Hepatocyte (in vitro differentiated cells): ENCODE results near the gene ZNF431. TPM values are rescaled to one million over a fixed set of nuclear protein-coding genes. Genes with fewer than 3 reads are reported as not detected.
"Not testable (repeated sequence)": the region's sequence is repeated elsewhere in the genome, so short reads cannot be mapped to it uniquely, and the experiment has no call there.

ENCODE experiments used
- DNase-seq: peaks from one replicate; pipeline ENCODE4 v3.0.0-alpha.2; 2016; ENCODE audit warnings: low spot score
- H2AFZ ChIP-seq: fragments of 200-600 bp; sonication (generic); 2 replicates; pipeline ENCODE4 v1.6.0; 2016; ENCODE audit warnings: antibody characterized with exemption, mild to moderate bottlenecking
- H3K27ac ChIP-seq: fragments of 200-600 bp; sonication (generic); 2 replicates; pipeline ENCODE4 v1.5.1; 2016; ENCODE audit warnings: mild to moderate bottlenecking
- H3K27me3 ChIP-seq: fragments of 200-600 bp; sonication (generic); 2 replicates; pipeline ENCODE4 v1.6.1; 2016
- H3K36me3 ChIP-seq: fragments of 200-600 bp; sonication (generic); replicated peaks from 2 replicates; pipeline ENCODE4 v1.5.1; 2016; ENCODE audit warnings: low read depth; ENCODE audit not compliant: insufficient read depth
- H3K4me1 ChIP-seq: fragments of 200-600 bp; sonication (generic); 2 replicates; pipeline ENCODE4 v1.5.1; 2016; ENCODE audit warnings: mild to moderate bottlenecking, moderate library complexity; ENCODE audit not compliant: insufficient read depth
- H3K4me2 ChIP-seq: fragments of 200-600 bp; sonication (generic); 2 replicates; pipeline ENCODE4 v1.6.0; 2016
- H3K4me3 ChIP-seq: fragments of 200-600 bp; sonication (generic); 2 replicates; pipeline ENCODE4 v1.5.1; 2016; ENCODE audit warnings: mild to moderate bottlenecking
- H3K79me2 ChIP-seq: fragments of 200-600 bp; sonication (generic); 2 replicates; pipeline ENCODE4 v1.6.0; 2017; ENCODE audit warnings: mild to moderate bottlenecking
- H3K9me2 ChIP-seq: fragments of 200-600 bp; sonication (generic); replicated peaks from 2 replicates; pipeline ENCODE4 v1.6.0; 2017; ENCODE audit warnings: mild to moderate bottlenecking; ENCODE audit not compliant: insufficient read depth
- H3K9me3 ChIP-seq: fragments of 200-600 bp; sonication (generic); 2 replicates; pipeline ENCODE4 v1.5.1; 2016; ENCODE audit warnings: low read depth, mild to moderate bottlenecking
- H4K20me1 ChIP-seq: fragments of 200-600 bp; sonication (generic); 2 replicates; pipeline ENCODE4 v1.6.0; 2016; ENCODE audit warnings: mild to moderate bottlenecking; ENCODE audit not compliant: insufficient read depth, poor library complexity, severe bottlenecking
- CTCF ChIP-seq: fragments of 200-600 bp; sonication (generic); IDR thresholded peaks from 2 replicates; pipeline ENCODE4 v1.5.1; 2016; ENCODE audit warnings: antibody characterized with exemption, mild to moderate bottlenecking; ENCODE audit not compliant: poor library complexity
- EZH2 ChIP-seq: fragments of 200-600 bp; sonication (generic); IDR thresholded peaks from 2 replicates; pipeline ENCODE4 v1.6.1; 2016; ENCODE audit warnings: antibody characterized with exemption, mild to moderate bottlenecking, borderline replicate concordance
- EZH2phosphoT487 ChIP-seq: fragments of 200-600 bp; sonication (generic); IDR thresholded peaks from one replicate; pipeline ENCODE4 v1.6.1; 2018; ENCODE audit warnings: antibody characterized with exemption, mild to moderate bottlenecking, low read depth, moderate library complexity; ENCODE audit not compliant: unreplicated experiment, severe bottlenecking
- WGBS: methylation state at CpG from one replicate; pipeline ENCODE4 v1.1.6; 2016; ENCODE audit warnings: low lambda C conversion rate; ENCODE audit errors: missing lambda C conversion rate; 5-methylcytosine and 5-hydroxymethylcytosine counted together
- polyA plus RNA-seq: library from polyadenylated mRNA; unstranded; fragments of >200 nt; fragmentation: Nextera tagmentation; extraction: Ambion mirVana; gene quantifications from 2 replicates; pipeline ENCODE4 v1.2.1, GENCODE V29; 2016
- total RNA-seq: library from RNA; depleted of rRNA; stranded (reverse); fragments of >200 nt; gene quantifications from 2 replicates; pipeline ENCODE4 v1.2.3, GENCODE V29; 2014

Gene ZNF431
- total and polyA plus RNA-seq, 2 experiments from 2014 or later: 8.8 to 11.4 TPM

GRCh38 chr19:21202865-21203494 is 61.1 kb downstream of the ZNF431 start:
- TF ChIP-seq EZH2: no peak
- TF ChIP-seq CTCF: peak; percentile 45
- H3K9me3 ChIP-seq: no peaks in the 10 kb centered on the region
- DNase-seq: peak; percentile 25
- peaks cover 4% of the 10 kb centered on the region for H3K4me1 ChIP-seq
- no peaks in the 10 kb centered on the region for H4K20me1 ChIP-seq
- no peak overlapping the region for H3K4me2 ChIP-seq
- H3K79me2 ChIP-seq: no peaks in the 10 kb centered on the region
- no peak overlapping the region for H2AFZ ChIP-seq
- 48% methylated on average over 9 of the region's 9 CpGs for WGBS
- no peaks in the 10 kb centered on the region for H3K9me2 ChIP-seq
- H3K27ac ChIP-seq: no peak overlapping the region
- H3K36me3 ChIP-seq: no peaks in the 10 kb centered on the region
- no peaks in the 10 kb centered on the region for H3K27me3 ChIP-seq
- H3K4me3 ChIP-seq: no peak overlapping the region

DNA sequence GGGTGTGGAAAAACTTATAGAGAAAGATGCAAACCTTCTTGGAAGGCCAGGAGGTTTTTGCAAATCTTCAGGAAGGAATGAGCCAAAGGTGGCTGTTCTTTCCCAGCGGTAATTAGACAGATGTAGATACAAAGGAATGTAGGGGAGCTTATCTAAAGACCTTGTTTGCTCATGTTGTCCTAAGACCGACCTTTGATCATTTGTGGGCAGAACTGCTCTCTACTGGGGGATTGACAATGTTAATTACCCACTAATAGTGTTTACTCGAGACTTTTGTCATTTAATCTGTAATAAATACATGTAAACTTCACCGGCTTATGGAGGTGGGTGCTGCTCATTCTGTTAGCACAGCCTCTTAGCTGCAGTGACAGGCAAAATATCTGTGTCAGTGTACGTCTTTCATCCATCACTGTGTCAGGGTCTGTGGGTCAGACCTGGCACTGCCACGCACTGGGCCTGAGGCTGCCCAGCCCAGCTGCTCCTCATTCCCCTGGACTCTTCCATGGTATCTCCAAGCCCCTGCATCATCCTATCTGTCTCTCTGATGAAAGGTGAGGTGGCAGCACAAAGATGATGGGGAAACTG is 68.3 kb downstream of the ZNF431 start:
- Histone ChIP-seq H3K79me2 (no peaks in the 10 kb centered on the region), H3K4me1 (no peaks in the 10 kb centered on the region), H3K4me3 (no peak overlapping the region), H3K9me2 (no peaks in the 10 kb centered on the region), H3K27me3 (no peaks in the 10 kb centered on the region), H3K36me3 (no peaks in the 10 kb centered on the region), H4K20me1 (no peaks in the 10 kb centered on the region), H3K9me3 (no peaks in the 10 kb centered on the region), H3K4me2 (no peak overlapping the region), H2AFZ (no peak overlapping the region), H3K27ac (peak overlapping the region; percentile 15)
- TF ChIP-seq EZH2: no peak
- no peak for TF ChIP-seq CTCF
- TF ChIP-seq EZH2phosphoT487: no peak
- WGBS: 17% methylated on average over 6 of the region's 6 CpGs
- peak; percentile 40 for DNase-seq

DNA sequence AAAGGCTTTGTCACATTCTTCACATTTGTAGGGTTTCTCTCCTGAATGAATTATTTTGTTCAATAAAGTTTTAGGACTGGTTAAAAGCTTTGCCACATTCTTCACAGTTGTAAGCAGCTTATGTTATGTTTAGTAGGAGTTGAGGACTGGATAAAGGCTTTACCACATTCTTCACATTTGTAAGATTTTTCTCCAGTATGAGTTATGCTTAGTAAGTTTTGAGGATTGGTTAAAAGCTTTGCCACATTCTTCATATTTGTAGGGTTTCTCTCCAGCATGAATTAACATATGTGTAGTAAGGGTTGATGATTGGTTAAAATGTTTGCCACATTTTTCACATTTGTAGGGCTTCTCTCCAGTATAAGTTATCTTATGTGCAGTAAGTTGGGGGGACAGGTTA is 79.9 kb downstream of the ZNF431 start:
- no peaks in the 10 kb centered on the region for H3K9me2 ChIP-seq
- H3K27ac ChIP-seq: no peak overlapping the region
- no peak for DNase-seq
- no peaks in the 10 kb centered on the region for H3K36me3 ChIP-seq
- no peaks in the 10 kb centered on the region for H3K9me3 ChIP-seq
- no peak overlapping the region for H2AFZ ChIP-seq
- H4K20me1 ChIP-seq: no peaks in the 10 kb centered on the region
- no peak overlapping the region for H3K4me3 ChIP-seq
- TF ChIP-seq EZH2: no peak
- no peaks in the 10 kb centered on the region for H3K79me2 ChIP-seq
- H3K4me1 ChIP-seq: no peaks in the 10 kb centered on the region
- H3K4me2 ChIP-seq: no peak overlapping the region
- H3K27me3 ChIP-seq: no peaks in the 10 kb centered on the region

GRCh38 chr19:21229938-21230337 is 88.1 kb downstream of the ZNF431 start:
- H3K9me2 ChIP-seq, H3K4me2 ChIP-seq, H2AFZ ChIP-seq, H3K27me3 ChIP-seq, H3K4me1 ChIP-seq, H3K36me3 ChIP-seq, H4K20me1 ChIP-seq, H3K4me3 ChIP-seq, H3K27ac ChIP-seq, H3K79me2 ChIP-seq, DNase-seq, H3K9me3 ChIP-seq: not testable (repeated sequence)
- 81% methylated on average over 3 of the region's 3 CpGs for WGBS
